Subcutaneous abdominal adipose tissue (tissue), 5 donors: ENCODE results near the gene RBM47.

Experiments used
- H3K27ac ChIP-seq: one replicate; pipeline ENCODE4 v1.7.0; 2013; ENCODE audit warnings: low read depth, mild to moderate bottlenecking, inconsistent platforms, low read length, moderate library complexity
- H3K27me3 ChIP-seq, 5 donors: one replicate each; pipeline ENCODE4 v1.7.0; 2013; ENCODE audit warnings: low read length in 5 of 5, inconsistent platforms in 1 of 5; ENCODE audit not compliant: control insufficient read depth in 5 of 5, insufficient read depth in 4 of 5
- H3K36me3 ChIP-seq, 5 donors: one replicate each; pipeline ENCODE4 v1.7.0; 2013; ENCODE audit warnings: low read length in 5 of 5; ENCODE audit not compliant: control insufficient read depth in 5 of 5, insufficient read depth in 5 of 5
- H3K4me1 ChIP-seq, 5 donors: one replicate each; pipeline ENCODE4 v1.7.0; 2013; ENCODE audit warnings: low read length in 5 of 5, mild to moderate bottlenecking in 3 of 5, moderate library complexity in 1 of 5; ENCODE audit not compliant: control insufficient read depth in 5 of 5, insufficient read depth in 5 of 5
- H3K4me3 ChIP-seq, 5 donors: one replicate each; pipeline ENCODE4 v1.7.0; 2013; ENCODE audit warnings: low read length in 5 of 5, low read depth in 1 of 5
- H3K9ac ChIP-seq, 5 donors: one replicate each; pipeline ENCODE4 v1.7.0; 2013; ENCODE audit warnings: low read length in 5 of 5, mild to moderate bottlenecking in 4 of 5, moderate library complexity in 3 of 5
- H3K9me3 ChIP-seq, 5 donors: one replicate each; pipeline ENCODE4 v1.7.0; 2013; ENCODE audit warnings: low read length in 5 of 5; ENCODE audit not compliant: control insufficient read depth in 5 of 5
- donor health status: healthy.
- donor health status: healthy.
- donor health status: healthy.
- donor health status: healthy.
- donor health status: healthy.

The RBM47 gene

DNA sequence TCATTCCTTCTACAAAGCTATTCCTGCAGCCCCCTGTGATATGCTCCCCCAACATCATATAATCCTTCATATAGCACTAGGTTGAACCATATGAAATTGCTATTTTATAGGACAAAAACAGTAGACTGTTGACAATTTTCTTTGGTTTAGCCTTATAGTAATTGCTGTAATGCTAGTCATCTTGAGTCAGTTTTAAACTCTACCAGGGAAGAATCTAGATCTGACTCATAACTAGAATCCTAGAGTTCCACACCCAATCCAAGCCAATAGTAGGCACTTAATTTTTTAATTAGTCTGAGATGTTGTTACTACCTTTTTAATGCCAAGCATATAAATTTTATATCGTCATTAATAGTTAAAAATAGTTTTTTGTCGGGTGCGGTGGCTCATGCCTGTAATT lies 157.7 kb downstream of the RBM47 start:
- Histone ChIP-seq H3K4me1 (peaks cover 0 to 15% (median 4%) of the 10 kb centered on the region in 5 donors), H3K4me3 (no peak overlapping the region), H3K27me3 (no peaks in the 10 kb centered on the region), H3K27ac (no peak overlapping the region), H3K36me3 (no peaks in the 10 kb centered on the region), H3K9ac (no peak overlapping the region), H3K9me3 (no peaks in the 10 kb centered on the region)

GRCh38 chr4:40466789-40467188 lies 162.9 kb downstream of the RBM47 start:
- no peak overlapping the region for H3K9ac ChIP-seq
- no peaks in the 10 kb centered on the region for H3K27me3 ChIP-seq
- peaks cover 0 to 12% (median 9%) of the 10 kb centered on the region in 5 donors for H3K36me3 ChIP-seq
- no peak overlapping the region for H3K27ac ChIP-seq
- no peaks in the 10 kb centered on the region for H3K4me1 ChIP-seq
- no peak overlapping the region for H3K4me3 ChIP-seq
- H3K9me3 ChIP-seq = no peaks in the 10 kb centered on the region

DNA sequence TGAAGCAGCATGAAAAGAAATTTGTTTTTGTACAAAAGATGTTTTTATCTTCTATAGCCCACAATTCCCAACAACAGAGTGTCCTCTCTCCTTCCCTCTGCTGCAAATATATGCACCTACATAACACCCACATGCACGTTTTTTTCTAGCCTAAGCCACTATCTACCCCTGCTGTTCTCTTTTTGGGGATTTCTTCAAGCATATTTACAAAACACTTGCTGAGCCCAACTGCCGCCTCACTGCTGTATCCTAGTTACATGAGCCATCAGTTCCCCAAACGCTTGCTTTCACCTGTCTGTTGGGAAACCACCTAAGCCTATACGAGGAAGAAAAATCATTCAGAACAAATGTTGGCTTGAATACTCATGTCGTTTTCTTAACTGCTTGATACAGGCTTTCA lies 167.3 kb downstream of the RBM47 start:
- Histone ChIP-seq H3K27ac (no peak overlapping the region), H3K27me3 (no peaks in the 10 kb centered on the region), H3K9me3 (no peaks in the 10 kb centered on the region), H3K36me3 (peaks cover 0 to 12% (median 9%) of the 10 kb centered on the region in 5 donors), H3K9ac (no peak overlapping the region), H3K4me1 (no peaks in the 10 kb centered on the region), H3K4me3 (no peak overlapping the region)

GRCh38 chr4:40461879-40462278 lies 167.8 kb downstream of the RBM47 start:
- H3K36me3 ChIP-seq = peaks cover 0 to 12% (median 9%) of the 10 kb centered on the region in 5 donors
- H3K4me3 ChIP-seq = no peak overlapping the region
- no peak overlapping the region for H3K27ac ChIP-seq
- no peak overlapping the region for H3K9ac ChIP-seq
- H3K4me1 ChIP-seq = no peaks in the 10 kb centered on the region
- no peaks in the 10 kb centered on the region for H3K27me3 ChIP-seq
- H3K9me3 ChIP-seq = no peaks in the 10 kb centered on the region

- Histone ChIP-seq H3K9ac (no peak overlapping the region), H3K4me1 (no peaks in the 10 kb centered on the region), H3K36me3 (peaks cover 0 to 9% (median 7%) of the 10 kb centered on the region in 5 donors), H3K9me3 (no peaks in the 10 kb centered on the region), H3K27ac (no peak overlapping the region), H3K4me3 (no peak overlapping the region), H3K27me3 (no peaks in the 10 kb centered on the region)
Observed at GRCh38 chr4:40461062-40461461, 168.6 kb downstream of the RBM47 start.

DNA sequence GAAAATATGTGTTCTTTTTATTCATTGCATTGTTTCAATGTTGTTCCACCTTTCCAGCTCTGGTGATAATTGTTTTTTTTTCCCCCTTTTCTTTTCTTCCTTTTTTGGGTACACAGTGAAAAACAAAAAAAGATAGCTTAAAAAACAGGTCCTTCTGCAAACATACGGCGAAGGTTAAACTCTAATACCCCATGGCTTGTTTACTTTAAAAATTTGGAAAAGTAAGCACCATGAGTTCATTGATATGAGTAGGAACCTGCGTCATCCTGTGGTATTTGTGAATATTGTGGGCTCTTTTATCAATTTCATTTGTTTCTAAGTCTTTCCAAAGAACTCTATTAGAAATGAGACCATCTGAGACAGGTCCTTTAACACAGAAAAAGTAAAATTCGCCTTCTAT lies 171.0 kb downstream of the RBM47 start:
- Histone ChIP-seq H3K36me3 (peaks cover 0 to 3% (median 0%) of the 10 kb centered on the region in 5 donors), H3K9ac (no peak overlapping the region), H3K9me3 (no peaks in the 10 kb centered on the region), H3K4me1 (no peaks in the 10 kb centered on the region), H3K27ac (no peak overlapping the region), H3K4me3 (no peak overlapping the region), H3K27me3 (no peaks in the 10 kb centered on the region)

DNA sequence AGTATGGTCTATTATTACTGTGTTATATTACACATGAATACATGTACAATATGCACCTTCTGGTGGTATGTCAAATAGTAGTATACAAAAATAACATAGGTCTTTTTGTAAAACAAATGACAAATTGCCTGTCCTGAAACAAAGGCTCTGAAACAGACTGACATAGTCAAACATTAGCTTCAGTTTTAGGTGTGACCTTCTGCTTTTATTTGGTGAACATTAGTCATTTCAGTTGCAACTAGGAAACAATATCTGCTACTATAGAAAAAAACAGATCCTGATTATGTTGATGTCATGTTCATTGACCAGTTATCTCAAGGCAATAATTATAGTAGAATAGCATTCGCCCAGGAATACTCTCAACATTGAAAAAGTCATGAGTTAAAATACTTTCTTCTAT lies 171.6 kb downstream of the RBM47 start:
- Histone ChIP-seq H3K36me3 (peaks cover 0 to 3% (median 0%) of the 10 kb centered on the region in 5 donors), H3K27me3 (no peaks in the 10 kb centered on the region), H3K4me1 (peaks cover 0 to 3% (median 0%) of the 10 kb centered on the region in 5 donors), H3K4me3 (no peak overlapping the region), H3K27ac (no peak overlapping the region), H3K9me3 (no peaks in the 10 kb centered on the region), H3K9ac (no peak overlapping the region)

- Histone ChIP-seq H3K9ac (no peak overlapping the region), H3K27ac (no peak overlapping the region), H3K4me1 (peaks cover 0 to 10% (median 0%) of the 10 kb centered on the region in 5 donors)
Observed at GRCh38 chr4:40455340-40455902, 174.2 kb downstream of the RBM47 start.

DNA sequence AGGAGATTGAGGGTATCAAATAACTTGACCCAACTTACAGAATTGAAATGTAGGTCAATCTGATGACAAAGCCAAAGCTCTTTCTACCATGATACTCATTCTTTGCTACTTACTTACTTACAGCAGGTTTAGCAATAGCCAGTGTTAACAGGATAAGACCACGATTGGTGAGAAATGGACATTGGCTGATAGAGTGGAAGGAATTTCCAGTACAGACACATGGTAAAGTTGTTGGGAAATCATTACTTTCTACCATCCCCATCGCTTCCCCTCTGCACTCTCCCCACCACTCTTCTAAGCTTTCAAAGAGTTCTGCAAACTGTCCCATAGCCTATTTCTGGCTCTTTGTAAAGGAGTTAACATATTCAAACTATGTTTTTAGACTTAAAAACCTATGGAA lies 174.8 kb downstream of the RBM47 start:
- H3K27ac ChIP-seq = no peak overlapping the region

More at GRCh38 chr4:40455340-40455902, 174.2 kb downstream of the RBM47 start:
- Histone ChIP-seq H3K9me3 (no peaks in the 10 kb centered on the region), H3K27me3 (no peaks in the 10 kb centered on the region), H3K36me3 (no peaks in the 10 kb centered on the region), H3K4me3 (no peak overlapping the region)

DNA sequence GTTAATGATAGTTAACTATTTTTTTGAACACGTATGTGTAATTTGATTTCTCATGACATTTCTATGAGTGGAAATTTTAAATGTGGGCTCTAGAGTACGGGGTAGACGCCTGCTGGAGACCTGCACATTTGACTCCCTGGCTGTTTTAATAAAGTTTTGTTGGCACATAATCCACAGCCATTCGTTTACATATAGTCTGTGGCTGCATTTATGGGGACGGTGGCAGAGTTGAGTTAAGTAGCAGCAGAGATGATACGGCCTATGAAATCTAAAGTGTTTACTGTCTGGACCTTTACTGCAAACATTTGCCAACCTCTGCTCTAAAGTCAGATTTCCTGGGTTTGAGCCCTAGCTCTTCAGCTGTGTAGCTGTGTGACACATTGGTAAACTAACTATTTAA lies 175.8 kb downstream of the RBM47 start:
- no peak overlapping the region for H3K4me3 ChIP-seq
- no peaks in the 10 kb centered on the region for H3K9me3 ChIP-seq
- H3K9ac ChIP-seq = no peak overlapping the region
- peaks cover 0 to 10% (median 0%) of the 10 kb centered on the region in 5 donors for H3K4me1 ChIP-seq
- no peak overlapping the region for H3K27ac ChIP-seq
- H3K36me3 ChIP-seq = peaks cover 0 to 11% (median 0%) of the 10 kb centered on the region in 5 donors
- H3K27me3 ChIP-seq = no peaks in the 10 kb centered on the region

More for the DNA sequence above, 174.8 kb downstream of the RBM47 start:
- Histone ChIP-seq H3K4me1 (peaks cover 0 to 10% (median 0%) of the 10 kb centered on the region in 5 donors), H3K36me3 (peaks cover 0 to 5% (median 0%) of the 10 kb centered on the region in 5 donors), H3K27me3 (no peaks in the 10 kb centered on the region), H3K9me3 (no peaks in the 10 kb centered on the region), H3K4me3 (no peak overlapping the region), H3K9ac (no peak overlapping the region)
